Stimulated activated CD8-positive, alpha-beta memory T cell treated with anti-CD3 and anti-CD28 coated beads, Interleukin-15, amount 100 ng/mL, for 1 hour (primary cell): Measurements from ENCODE around the gene CCDC30.
"Not testable (repeated sequence)": the region's sequence is repeated elsewhere in the genome, so short reads cannot be mapped to it uniquely, and the experiment has no call there.

Source experiments
- DNase-seq: peaks from one replicate; pipeline ENCODE4 v3.0.0-alpha.2; 2020; ENCODE audit warnings: low read depth

CCDC30 gene

GRCh38 chr1:42529724-42530181 is 66.7 kb downstream of the CCDC30 start:
- DNase-seq, result no peak

GRCh38 chr1:42531043-42531442 is 68.0 kb downstream of the CCDC30 start:
- DNase-seq, result no peak

GRCh38 chr1:42533101-42533863 is 70.2 kb downstream of the CCDC30 start:
- no peak for DNase-seq

GRCh38 chr1:42541104-42541503 is 78.0 kb downstream of the CCDC30 start:
- no peak for DNase-seq

- no peak for DNase-seq
These were observed 88.1 kb downstream of the CCDC30 start for GRCh38 chr1:42551180-42551579.

- DNase-seq, result no peak
These were observed 88.5 kb downstream of the CCDC30 start for GRCh38 chr1:42551590-42551989.

- no peak for DNase-seq
These were observed 89.5 kb downstream of the CCDC30 start for GRCh38 chr1:42552636-42553035.

- no peak for DNase-seq
These were observed 94.3 kb downstream of the CCDC30 start for GRCh38 chr1:42557230-42557851.

GRCh38 chr1:42567038-42567437 is 104.0 kb downstream of the CCDC30 start:
- DNase-seq, result no peak

- no peak for DNase-seq
These were observed 113.8 kb downstream of the CCDC30 start for GRCh38 chr1:42576935-42577334.

GRCh38 chr1:42586016-42586415 is 122.9 kb downstream of the CCDC30 start:
- no peak for DNase-seq

- DNase-seq, result no peak
These were observed 124.7 kb downstream of the CCDC30 start for GRCh38 chr1:42587753-42588152.

- DNase-seq, result no peak
These were observed 129.7 kb downstream of the CCDC30 start for GRCh38 chr1:42592811-42593210.

- no peak for DNase-seq
These were observed 130.5 kb downstream of the CCDC30 start for GRCh38 chr1:42593486-42594100.

GRCh38 chr1:42601472-42601871 is 138.4 kb downstream of the CCDC30 start:
- DNase-seq, result no peak

GRCh38 chr1:42613803-42614131 is 150.7 kb downstream of the CCDC30 start:
- DNase-seq, result no peak

GRCh38 chr1:42618866-42619265 is 155.8 kb downstream of the CCDC30 start:
- DNase-seq, result no peak

GRCh38 chr1:42620307-42620706 is 157.2 kb downstream of the CCDC30 start:
- DNase-seq, result no peak

GRCh38 chr1:42621180-42621579 is 158.1 kb downstream of the CCDC30 start:
- not testable (repeated sequence) for DNase-seq

- DNase-seq, result not testable (repeated sequence)
These were observed 164.1 kb downstream of the CCDC30 start for GRCh38 chr1:42627205-42627604.

- no peak for DNase-seq
These were observed 176.0 kb downstream of the CCDC30 start for GRCh38 chr1:42639116-42639515.

- DNase-seq, result no peak
These were observed 183.0 kb downstream of the CCDC30 start for GRCh38 chr1:42646056-42646455.

- no peak for DNase-seq
These were observed 194.1 kb downstream of the CCDC30 start for GRCh38 chr1:42657201-42657600.
